RPMI8226 (cell line): ENCODE data around the gene NXPE3.
A peak's percentile ranks its signal among the peaks of the same experiment; 100 is the strongest.
"Not testable (repeated sequence)": the region's sequence is repeated elsewhere in the genome, so short reads cannot be mapped to it uniquely, and the experiment has no call there.

Source experiments
- DNase-seq: peaks from one replicate; pipeline ENCODE4 v3.0.0-alpha.2; 2015

NXPE3 gene

DNA sequence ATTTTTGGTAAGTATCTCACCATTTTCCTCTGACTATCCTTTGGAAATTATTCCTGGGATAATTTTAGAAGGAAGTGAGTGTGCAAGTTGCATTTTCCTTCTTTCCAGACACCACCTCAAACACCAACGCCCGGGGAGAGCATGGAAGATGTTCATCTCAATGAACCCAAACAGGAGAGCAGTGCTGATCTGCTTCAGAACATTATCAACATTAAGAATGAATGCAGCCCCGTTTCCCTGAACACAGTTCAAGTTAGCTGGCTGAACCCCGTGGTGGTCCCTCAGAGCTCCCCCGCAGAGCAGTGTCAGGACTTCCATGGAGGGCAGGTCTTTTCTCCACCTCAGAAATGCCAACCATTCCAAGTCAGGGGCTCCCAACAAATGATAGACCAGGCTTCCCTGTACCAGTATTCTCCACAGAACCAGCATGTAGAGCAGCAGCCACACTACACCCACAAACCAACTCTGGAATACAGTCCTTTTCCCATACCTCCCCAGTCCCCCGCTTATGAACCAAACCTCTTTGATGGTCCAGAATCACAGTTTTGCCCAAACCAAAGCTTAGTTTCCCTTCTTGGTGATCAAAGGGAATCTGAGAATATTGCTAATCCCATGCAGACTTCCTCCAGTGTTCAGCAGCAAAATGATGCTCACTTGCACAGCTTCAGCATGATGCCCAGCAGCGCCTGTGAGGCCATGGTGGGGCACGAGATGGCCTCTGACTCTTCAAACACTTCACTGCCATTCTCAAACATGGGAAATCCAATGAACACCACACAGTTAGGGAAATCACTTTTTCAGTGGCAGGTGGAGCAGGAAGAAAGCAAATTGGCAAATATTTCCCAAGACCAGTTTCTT is 74.2 kb downstream of the NXPE3 start:
- no peak for DNase-seq

DNA sequence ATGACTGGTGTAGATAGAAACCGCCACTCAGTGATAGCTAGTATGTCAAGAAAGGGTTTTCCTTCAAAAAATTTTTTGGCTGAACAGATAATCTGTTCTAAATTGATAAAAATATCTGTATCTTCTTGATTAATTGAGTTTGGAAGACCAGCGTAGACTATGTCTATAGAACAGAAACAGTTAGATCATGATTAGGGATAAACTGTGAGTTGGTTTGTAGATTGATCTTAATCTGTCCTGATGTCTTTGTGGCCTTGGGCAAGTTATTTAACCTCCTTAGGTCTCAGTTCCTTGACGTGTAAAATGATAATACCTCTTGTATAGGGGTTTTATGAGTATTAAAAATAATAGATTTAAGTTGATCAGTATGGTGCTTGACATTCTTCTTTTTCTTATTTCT is 75.0 kb downstream of the NXPE3 start:
- no peak for DNase-seq

DNA sequence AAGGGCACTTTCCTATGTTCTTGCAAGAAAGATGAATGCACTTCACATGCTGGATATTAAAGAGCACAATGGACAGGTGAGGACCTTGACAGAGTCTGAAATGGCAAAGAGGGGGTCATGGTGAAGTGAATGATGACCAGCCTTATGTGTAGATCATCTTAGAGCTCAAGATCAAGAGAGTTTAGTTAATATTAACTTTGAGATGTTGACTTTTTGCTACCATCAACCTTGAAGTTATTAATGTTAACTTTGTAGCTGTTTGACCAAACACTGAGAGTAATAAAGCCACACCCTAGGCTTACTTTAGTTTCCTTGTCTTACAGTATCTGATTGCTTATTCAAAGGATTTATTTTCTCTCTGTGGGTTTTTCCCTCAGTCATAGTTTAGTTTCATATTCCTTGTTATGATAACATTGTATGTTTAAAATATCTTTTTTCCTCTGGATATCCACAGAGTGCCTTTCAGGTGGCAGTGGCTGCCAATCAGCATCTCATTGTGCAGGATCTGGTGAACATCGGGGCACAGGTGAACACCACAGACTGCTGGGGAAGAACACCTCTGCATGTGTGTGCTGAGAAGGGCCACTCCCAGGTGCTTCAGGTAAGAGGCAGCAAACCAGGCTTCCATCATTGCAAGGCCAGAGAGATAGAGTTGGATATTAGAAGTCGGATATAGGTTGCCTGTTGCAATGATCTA is 75.7 kb downstream of the NXPE3 start:
- DNase-seq = no peak

DNA sequence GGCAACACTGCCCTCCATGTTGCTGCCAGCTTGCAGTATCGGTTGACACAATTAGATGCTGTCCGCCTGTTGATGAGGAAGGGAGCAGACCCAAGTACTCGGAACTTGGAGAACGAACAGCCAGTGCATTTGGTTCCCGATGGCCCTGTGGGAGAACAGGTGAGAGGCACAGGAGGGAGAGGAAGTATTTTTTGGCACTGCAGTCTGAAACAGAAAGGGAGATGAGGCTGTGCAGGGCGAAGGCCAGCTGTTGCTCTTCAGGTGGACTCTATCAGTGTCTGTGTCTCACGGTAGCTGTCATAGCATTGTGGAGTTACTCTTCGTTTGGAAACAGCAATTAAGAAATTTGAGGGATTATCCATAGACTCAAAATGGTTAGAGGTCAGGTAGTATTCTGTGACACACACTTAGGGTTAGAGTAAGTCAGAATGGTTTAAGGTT is 78.3 kb downstream of the NXPE3 start:
- no peak for DNase-seq

DNA sequence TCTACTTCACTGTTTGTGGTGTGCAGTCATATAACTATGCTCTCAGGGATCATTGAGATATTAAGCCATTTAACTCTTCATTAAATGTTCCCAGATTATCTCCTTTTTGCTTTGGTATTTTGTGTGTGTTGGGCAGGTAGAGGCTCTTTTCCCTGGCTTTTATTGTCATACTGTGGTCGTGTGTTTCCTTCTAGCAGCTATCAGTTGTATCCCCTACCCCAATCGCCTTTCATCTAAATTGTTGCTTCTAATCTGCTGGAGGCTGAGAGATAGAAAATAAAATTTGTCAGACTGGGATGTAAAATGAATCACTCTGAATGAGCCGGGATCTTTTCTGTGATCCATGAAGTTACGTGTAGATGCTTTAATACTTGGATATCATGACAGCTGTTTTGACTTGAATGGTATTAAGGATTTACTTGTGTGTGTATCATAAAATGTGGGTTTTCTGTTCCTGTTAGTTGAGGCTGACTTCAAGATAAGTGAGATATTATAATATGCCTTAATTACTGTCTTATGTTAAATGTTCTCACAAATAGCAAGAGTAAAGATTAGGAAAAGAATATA is 79.5 kb downstream of the NXPE3 start:
- no peak for DNase-seq

DNA sequence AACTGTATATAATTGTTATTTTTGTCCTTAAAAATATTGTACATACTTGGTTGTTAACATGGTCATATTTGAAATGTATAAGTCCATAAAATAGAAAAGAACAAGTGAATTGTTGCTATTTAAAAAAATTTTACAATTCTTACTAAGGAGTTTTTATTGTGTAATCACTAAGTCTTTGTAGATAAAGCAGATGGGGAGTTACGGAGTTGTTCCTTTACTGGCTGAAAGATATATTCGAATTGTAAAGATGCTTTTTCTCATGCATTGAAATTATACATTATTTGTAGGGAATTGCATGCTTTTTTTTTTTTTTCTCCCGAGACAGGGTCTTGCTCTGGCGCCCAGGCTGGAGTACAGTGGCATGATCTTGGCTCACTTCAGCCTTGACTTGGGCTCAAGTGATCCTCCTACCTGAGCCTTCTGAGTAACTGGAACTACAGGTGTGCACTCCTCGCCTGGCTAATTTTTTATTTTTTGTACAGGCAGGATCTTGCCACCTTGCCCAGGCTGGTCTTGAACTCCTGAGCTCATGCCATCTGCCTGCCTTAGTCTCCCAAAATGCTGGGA is 81.0 kb downstream of the NXPE3 start:
- DNase-seq = no peak

DNA sequence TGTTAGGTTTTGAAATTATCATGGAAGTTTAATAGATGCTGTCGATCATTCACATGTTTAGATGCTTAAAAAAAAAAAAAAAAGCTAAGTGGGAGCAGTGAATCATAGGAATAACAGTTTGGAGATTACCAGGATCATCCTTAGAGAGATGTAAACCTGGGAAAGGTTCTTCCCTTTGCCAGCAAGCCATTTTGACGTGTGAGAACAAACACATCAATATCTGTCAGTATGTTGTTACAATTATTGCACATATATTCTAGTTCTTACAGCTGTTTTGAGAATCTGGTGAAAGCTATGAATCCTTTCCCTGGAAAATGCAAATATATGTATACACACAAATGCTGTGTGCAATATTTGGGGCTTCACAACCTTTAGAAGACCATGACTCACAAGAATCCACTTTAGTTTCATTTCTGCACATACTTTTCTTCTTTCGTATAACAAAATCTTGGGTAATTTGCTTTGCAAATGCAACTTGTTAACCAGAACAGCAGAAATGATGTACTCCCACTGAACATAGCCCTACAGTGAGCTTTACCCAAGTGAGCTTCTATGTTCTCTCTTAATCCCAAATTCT is 82.3 kb downstream of the NXPE3 start:
- DNase-seq = no peak

DNA sequence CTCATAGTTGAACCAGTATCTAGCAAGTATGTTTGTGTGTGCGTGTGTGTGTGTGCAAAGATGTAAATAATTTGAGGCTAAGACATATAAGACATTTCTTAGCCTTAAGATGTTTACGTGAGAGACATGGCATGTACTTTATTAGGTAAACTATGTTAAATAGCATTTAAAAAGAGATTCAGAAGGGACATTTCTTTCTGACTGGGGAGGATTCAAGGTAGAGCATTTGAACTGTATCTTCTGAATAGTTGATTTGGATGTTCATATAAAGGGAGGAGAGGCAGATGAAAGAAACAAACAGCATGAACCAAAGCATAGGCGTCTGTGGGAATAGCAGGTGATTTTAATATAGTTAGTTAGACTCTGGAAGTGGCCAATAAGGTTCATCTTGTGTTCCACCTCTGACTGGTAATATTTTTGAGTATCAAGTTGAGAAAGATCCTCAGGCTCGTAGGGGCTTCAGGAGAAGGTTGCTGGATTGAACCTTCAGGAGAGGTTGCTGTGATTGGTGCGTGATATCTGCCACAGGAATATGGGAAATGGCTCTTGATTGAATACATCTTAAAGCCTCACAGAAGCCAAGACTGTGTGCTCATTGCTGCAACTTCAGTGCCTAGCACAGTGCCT is 82.9 kb downstream of the NXPE3 start:
- DNase-seq = no peak

DNA sequence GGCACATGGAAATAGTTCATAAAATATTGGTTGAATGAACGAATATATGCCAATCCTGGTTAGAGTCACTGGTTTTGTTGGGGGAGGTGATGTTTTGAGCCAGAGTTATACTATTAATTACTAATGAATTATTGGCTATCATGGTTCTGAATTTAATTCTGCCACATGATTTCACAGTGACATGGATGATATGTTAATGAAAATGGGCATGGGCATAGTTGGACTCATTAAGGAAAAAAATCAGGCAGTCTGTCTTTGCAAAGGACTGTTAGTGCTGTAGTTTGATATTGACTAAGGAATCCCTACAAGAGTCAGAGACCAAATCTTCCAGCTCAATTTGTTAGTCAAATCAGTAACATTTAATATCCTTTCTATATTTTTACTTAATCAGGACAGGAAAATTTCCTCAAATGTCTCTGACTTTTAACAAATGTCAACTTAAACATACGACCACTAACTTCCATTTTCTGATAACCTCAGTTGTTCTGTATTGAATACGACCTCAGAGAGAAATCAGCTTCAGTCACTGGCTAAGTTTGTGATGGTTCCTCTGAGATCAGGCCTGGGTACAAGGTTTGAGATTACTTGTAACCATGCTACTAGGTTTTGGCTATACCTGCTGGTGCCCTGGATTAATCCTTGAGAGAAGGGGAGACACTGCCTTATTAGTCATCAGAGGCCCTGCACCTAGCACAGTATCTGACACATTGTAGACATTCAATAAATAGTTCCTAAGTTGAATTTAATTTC is 83.6 kb downstream of the NXPE3 start:
- no peak for DNase-seq

DNA sequence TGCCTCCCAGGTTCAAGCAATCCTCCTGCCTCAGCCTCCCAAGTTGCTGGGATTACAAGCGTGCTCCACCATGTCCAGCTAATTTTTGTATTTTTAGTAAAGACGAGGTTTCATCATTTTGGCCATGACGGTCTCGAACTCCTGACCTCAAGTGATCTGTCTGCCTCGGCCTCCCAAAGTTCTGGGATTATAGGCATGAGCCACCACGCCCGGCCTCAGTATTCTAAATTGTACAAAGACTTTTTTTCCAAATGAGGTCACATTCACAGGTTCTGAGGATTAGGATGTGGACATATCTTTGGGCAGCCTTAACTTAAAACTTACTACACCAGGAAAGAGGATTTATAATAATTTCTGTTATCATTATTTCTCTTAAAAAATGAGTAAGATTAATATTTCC is 85.9 kb downstream of the NXPE3 start:
- DNase-seq = not testable (repeated sequence)

DNA sequence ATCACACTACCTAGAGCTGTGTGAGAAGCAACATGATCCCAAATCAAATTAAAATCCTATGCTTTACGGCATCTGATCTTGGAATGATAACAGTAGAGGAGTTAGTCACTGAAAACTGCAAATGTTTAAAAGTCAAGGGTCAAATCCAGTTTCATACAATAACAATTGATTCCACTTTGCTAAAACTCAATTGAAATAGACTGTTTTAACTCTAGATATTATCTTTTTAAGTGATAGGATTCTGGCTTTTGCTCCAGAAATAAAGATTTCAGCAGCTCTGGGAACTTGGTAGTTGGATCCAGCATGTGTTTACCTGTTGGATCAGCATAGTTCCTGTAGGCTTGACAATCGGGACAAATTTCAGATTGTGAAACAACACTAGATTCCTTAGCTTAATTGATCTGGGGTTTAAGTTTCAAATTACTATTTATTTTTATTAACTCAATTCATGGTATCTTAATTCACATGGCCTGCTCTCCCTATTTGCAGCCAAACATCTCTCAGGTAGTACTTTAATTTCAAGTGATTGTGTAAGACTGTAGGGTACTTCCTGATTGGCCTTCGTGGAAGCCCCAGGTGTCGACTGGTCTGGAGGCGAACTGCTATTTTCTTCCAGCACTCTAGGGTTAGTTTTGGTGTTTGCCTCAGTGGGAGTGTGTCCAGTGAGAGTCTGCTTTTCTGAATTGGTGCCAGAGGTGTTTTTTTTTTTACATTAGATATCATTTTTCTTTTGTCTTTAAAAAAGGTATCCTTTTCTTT is 86.9 kb downstream of the NXPE3 start:
- DNase-seq = no peak

DNA sequence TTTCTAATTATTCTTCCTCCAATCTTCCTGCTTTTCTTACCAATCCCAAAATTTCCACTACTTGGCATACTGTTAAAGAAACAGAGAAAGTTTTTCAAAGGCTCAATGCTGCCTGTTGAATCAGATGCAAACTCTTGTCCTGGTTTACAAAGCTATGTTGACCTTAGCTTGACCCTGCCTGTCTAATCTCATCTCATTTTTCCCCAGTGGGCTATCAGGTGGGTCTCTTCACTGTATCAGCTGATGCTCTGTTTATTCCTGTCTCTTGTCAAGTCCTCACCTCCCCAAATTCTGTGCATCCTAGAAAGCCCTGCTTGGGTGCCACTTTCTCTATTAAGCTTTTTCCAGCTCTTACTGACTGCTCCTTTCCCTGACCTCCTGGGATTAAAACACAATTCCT is 88.5 kb downstream of the NXPE3 start:
- DNase-seq = no peak

DNA sequence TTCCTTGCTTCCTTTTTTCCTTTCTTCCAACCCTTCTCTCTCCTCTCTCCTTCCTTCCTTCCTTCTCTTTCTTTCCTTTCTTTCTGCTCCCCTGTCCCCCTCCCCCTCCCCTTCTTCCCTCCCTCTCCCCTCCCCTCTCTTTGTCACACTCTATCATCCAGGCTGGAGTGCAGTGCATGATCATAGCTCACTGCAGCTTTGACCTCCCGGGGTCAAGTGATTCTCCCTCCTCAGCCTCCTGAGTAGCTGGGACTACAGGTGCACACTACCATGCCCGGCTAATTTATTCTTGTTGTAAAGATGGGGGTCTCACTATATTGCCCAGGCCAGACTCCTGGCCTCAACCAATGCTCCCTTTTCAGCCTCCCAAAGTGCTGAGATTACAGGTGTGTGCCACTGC is 89.0 kb downstream of the NXPE3 start:
- DNase-seq = no peak

DNA sequence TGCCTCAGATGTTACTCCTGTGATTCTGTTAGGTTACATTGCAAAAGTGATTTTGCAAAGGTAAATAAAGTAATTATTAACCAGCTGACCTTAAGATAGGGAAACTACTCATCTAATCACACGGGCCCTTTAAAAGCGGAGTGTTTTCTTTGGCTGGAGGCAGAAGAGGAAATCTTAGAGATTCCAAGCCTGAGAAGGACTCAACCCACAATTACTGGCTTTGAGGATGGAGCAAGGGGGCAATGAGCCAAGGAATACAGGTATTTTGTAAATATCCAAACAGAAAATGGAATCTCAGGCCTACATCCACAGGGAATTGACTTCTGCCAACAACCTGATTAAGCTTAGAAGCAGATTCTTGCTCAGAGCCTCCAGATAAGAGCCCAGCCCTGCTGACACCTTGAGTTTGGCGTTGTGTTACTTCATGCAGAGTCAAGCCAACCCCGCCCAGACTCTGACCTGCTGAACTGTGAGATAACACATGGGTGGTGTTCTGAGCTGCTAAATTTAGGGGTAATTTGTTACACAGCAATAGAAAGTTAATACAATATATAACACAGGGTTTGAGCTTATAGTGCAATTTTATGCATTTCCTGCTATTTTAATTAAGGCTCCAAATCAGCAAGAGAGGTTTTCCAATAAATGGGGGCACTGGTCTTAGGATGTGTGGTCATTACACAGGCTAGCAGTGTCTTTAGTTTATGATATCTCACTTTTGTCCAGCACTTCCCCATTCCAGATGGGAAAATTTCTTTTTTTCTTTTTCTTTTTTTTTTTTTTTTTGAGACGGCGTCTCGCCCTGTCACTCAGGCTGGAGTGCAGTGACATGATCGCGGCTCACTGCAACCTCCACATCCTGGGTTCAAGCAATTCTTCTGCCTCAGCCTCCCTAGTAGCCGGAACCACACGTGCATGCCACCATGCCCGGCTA is 89.8 kb downstream of the NXPE3 start:
- DNase-seq = no peak

DNA sequence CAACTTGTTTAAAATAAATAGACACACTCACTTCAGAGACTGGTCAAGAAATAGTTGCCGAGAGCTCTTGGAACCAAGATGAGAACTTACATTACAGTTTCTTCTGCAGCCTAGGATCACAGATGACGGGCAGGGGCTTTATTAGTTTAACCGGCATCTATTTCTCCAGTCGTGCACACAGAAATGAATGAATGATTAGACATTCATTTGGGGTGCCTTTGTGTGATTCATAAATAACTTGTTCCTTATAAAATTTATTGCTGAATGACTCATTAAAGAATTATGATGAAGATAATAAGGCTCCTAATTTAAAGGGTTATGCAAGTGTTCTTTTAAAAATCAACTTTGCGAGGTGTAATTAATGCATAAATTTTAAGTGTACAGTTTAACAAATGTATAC is 91.1 kb downstream of the NXPE3 start:
- no peak for DNase-seq

DNA sequence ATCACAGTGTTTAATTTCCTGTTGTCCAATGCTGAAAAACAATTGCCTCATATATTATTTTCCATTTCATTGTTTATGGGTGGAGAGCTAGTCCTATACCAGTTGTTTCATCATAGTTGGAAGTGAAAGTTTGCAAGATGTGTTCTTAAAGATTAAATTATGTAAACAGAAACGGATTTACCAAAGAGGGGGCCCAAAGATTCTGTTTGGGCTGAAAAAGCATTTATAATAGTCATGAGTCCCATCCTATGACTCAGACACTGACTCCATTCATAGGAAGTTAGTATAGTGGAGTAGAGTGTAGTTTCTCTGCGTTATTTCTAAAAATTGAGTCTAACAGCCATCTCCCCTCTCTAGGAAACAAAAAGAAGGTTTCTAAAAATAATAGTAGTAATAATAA is 94.6 kb downstream of the NXPE3 start:
- no peak for DNase-seq

DNA sequence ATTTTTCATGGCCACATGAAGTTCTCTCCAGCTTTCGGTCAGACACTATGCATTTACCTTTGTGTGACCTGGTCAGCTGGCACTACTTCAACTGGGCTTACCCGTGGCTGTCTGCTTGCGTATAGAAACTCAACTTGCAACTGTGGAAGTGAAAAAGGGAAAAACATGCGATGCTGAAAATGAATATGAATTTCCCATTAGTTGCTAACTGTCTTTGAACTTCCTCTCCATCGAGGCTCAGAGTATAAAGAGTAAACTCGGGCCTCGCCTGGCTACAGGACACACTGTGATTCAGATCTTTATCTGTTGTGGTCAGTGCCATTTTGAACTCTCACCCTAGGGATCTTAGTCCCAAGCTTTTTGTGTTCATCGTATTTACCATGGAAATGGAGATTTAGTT is 97.1 kb downstream of the NXPE3 start:
- peak; percentile 51 for DNase-seq
